GM21447 (cell line): ENCODE data around the gene EME2.

Experiments used
- ATAC-seq: cut with Tn5 transposase; IDR thresholded peaks from one replicate; pipeline ENCODE4 v1.9.1; 2021; ENCODE audit not compliant: unreplicated experiment

EME2 gene

DNA sequence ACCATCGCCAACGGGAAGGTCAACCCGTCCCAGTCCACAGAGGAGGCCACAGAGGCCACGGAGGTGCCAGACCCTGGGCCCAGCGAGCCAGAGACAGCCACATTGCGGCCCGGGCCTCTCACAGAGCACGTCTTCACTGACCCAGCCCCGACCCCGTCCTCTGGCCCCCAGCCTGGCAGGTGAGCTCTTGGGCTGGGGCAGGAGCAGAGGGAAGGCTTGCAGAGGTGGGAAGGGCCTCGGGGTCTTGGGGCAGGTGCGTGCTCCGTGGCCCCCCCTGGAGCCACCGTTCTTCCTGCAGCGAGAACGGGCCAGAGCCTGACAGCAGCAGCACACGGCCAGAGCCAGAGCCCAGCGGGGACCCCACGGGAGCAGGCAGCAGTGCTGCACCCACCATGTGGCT lies 6.4 kb upstream of the EME2 start:
- ATAC-seq = no peak

DNA sequence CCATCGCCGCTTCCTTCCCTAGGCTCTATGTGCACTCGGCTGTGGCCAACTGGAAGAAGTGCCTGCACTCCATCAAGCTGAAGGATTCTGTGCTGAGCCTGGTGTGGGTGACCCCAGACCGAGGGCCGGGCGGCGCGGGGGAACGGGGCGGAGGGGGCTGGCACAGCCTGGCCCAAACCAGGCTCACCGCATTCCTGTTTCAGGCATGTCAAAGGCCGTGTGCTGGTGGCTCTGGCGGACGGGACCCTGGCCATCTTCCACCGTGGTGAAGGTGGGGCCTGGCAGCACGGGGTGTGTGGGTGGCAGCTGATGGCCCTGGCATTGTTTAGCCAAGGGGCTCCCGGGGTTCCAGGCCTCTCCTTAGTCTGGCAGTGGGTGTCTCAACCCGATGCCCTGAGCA lies 5.9 kb upstream of the EME2 start:
- no peak for ATAC-seq

DNA sequence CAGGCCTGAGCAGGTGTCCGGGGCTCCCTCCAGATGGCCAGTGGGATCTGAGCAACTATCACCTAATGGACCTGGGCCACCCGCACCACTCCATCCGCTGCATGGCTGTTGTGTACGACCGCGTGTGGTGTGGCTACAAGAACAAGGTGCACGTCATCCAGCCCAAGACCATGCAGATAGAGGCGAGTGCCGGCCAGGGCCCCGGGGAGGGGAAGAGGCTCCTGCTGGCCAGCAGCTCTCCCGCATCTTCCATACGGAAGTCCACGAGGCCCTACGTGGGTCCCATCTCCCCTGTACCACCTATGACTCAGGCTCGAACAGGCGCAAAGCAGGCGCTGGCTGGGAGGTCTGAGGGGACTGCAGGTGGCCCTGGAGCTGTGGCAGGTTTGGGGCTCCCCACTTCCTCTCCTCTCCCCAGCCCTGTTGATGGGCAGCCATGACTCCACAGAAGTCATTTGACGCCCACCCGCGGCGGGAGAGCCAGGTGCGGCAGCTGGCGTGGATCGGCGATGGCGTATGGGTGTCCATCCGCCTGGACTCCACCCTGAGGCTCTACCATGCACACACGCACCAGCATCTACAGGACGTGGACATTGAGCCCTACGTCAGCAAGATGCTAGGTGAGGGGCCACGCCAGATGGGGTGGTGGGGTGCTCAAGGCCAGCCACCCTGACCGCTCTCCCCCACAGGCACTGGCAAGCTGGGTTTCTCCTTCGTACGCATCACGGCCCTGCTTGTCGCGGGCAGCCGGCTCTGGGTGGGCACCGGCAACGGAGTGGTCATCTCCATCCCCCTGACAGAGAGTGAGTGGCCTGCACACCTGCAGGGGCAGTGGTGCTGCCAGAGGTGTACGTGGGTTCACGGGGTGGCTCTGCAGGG lies 5.3 kb upstream of the EME2 start:
- no peak for ATAC-seq

DNA sequence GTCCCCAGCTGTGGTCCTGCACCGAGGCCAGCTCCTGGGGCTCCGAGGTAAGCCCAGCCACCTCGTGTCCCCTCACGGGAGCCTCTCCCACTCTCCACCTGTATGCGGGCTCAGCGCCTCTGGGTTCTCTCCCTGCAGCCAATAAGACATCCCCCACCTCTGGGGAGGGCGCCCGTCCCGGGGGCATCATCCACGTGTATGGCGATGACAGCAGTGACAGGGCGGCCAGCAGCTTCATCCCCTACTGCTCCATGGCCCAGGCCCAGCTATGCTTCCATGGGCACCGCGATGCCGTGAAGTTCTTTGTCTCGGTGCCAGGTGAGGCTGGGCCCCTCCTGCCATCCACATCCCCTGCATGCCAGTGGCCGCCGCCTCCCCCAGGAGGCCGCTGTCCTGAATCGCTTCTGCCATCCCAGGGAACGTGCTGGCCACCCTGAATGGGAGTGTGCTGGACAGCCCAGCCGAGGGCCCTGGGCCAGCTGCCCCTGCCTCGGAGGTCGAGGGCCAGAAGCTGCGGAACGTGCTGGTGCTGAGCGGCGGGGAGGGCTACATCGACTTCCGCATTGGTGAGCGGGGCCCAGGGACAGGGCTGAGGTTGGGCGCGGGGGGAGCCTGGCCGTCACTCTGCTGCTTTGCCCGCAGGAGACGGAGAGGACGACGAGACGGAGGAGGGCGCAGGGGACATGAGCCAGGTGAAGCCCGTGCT lies 4.4 kb upstream of the EME2 start:
- ATAC-seq = no peak

DNA sequence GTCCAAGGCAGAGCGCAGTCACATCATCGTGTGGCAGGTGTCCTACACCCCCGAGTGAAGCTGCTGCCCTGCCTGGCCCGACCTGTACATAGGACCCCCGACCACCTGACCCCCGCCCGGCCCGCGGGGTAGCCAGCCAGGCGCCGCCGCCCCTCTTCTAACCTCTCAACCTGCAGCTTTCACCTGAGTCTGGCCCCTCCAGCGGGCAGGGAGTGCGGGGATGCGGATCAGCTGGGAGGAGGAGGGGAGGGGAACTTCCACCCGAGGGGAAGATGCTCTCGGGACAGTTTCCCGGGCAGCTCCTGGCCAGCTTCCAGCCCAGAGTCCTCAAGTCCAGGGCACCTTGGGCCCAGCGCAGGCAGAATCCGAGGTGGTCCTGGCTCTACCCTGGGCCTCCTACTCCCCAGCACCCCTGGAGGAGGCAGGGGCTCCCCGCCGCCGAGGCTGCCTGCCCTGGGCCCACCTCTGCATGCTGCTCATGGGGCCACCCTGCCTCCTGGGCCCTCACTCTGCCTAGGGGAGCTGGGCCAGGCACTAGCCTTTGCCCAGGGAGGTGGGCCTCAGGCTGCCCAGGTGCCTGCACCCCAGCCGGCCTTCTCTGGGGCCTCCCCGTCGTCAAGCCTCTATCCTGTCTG lies 3.7 kb upstream of the EME2 start:
- ATAC-seq = no peak

DNA sequence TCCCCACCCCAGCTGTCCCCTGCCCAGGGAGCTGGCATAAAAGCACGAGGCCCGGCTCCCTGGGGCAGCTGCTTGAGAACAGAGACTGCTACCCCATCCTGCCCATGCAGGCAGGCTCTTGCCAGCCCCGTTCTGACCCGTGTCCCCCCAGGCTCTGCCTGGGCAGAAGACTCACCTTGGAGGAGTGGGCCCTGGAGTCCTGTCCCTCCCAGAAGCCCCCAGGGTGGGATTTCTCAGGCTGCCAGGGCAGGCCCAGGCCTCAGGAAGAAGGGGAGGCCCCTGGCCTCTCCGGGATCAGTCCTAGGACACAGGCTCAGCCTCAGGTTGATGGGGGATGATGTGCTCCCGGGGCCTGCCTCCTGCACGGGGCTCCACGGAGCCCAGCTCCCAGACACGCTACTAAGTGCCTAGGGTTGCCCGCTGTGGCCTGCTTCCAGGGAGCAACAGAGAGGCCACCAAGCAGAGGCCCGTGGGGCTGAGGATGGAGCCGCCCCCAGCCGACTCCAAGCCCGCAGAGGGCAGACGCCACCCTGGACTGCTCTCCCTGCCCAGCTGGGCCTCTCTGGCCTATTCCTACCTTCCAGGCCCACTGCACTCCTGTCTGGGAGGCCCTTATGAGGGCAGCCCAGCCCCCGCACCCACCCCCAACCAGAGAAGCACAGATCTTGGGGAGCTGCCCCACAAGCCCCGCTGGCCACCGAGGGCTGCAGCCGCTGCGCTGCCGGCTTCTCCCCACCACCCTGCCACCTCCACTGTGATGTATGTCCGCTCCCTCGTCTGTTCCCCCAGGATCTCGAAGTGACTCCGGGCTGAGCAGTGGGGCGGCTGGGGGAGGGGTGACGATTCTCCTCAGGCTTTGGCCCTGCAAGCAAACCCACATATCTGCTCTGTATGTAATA lies 3.0 kb upstream of the EME2 start:
- ATAC-seq = no peak

DNA sequence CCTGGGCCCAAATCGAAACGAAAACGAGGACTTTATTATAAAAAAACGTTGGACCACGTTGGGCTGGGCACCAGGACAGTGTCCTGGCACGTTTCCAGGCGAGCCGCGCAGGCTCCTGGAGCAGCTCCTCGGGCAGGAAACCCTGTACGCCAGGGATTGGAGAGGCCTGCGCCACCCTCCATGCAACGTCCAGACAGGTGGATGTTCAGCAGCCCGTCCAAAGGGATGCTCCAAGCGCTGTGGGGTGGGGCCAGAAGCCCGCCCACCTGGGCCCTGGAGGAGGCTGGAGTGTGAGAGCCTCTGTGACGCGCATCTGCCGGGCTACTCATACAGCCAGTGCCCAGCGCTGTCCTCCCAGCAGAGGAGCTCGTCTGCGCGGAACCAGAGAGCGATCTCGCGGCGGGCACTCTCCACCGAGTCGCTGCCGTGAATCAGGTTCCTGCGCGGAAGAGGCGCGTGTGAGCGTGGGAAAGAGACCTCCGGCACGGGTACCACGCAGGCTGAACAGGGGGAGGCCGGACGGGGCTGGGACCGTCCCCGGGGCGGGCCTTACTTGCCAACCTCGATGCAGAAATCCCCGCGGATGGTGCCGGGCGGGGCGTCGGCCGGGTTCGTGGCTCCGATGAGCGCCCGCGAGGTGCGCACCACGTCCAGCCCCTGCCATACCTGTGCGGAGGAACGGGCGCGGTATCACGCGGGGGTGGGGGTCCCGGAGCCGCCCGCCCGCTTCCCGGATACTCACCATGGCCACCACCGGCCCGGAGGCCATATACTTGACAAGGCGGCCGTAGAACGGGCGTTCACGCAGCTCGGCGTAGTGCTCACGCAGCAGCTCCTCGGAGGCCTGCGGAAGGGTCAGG lies 2.1 kb upstream of the EME2 start:
- no peak for ATAC-seq

DNA sequence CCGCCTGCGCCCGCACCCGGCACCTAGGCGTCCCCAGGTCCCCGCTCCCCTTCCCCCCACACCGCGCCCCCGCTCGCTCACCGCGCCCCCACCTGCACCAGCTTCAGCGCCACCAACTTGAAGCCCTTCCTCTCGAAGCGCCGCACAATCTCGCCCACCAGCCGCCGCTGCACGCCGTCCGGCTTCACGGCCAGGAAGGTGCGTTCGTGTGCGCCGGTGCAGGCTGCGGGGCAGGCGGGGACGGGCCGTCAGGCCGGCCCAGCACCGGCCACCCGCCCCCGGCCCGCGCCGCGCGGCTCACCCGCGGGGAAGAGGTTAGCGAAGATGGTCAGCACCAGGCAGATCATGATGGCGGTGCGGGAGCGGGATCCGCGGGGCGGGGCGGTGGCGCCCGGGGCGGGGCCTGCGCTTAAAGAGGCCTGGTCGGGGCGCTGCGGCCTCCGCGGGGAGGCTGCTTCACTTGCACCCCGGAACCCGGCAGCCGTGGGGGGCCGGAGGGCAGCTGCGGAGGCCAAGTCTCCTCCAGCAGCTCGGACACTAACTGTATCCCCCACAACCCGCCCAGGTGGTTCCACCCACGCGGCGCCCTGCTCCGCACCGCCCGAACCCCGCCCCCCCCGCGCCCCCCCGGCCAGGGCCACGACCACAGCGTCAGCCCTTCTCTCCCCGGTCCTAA lies 1.3 kb upstream of the EME2 start, which contains the start of gene NME3:
TSS of gene NME3 (minus strand) at position 356 of the 676 bp plus-strand sequence. CDS start at position 347, 9 bp downstream.
- no peak for ATAC-seq

DNA sequence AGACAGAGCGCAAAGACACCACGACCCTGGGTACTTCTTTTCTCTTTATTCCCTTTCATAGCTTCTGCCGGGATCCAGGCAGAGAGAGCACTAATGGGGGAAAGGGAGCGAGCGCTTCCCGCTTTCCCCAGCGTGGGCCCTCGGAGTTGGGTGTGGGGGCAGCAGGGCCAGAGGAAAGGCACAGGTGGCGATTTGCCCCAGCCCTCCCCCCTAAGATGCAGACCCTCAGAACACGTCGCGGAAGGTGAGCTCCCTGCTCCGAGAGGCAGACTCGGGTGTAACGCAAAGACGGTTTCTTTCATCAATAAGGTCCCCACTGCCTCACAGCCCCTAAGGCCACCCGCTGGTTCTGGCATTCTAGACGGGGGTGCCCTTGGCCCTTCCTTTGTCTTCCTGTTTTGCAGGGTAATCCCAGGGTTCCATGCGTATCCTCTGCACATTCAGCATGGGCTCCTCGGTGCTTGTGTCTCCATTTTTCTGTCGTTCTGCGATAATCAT lies 697 bp upstream of the EME2 start:
- no peak for ATAC-seq

DNA sequence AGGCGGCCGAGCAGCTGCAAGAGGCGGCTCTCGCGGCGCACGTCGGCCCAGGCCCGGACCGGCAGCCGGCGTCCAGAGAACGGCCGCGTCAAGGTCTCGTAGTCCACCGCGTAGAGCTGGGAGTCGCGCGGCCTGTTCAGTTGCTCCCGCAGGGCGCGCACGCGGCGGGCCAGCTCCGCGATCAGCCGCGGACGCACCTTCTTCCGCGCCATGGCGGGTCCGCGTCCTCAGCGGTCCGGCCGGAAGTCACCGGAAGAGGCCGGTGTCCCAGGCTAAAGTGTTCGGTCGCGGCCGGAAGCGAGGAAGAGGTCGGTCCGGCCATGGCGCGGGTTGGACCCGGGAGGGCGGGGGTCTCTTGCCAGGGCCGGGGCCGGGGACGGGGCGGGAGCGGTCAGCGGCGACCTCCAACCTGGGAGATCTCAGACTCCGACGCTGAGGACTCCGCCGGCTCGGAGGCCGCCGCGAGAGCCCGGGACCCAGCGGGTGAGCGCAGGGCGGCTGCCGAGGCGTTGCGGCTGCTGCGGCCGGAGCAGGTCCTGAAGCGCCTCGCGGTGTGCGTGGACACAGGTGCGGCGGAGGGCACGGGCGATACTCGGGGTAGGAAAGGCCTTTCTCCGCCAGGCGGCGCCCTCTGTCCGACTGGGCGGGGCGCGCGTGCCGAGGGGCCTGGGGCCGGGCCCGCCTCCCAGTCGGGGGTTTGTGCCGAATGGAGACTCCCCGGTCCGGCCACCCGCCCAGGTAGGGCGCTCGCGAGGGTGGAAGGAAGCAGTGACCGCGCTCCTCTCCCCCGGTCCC lies 495 bp downstream of the EME2 start, which contains the start of gene MRPS34:
TSS of gene MRPS34 (minus strand) at position 227 of the 795 bp plus-strand sequence. CDS start at position 212, 15 bp downstream.
- peak; percentile 33 for ATAC-seq

DNA sequence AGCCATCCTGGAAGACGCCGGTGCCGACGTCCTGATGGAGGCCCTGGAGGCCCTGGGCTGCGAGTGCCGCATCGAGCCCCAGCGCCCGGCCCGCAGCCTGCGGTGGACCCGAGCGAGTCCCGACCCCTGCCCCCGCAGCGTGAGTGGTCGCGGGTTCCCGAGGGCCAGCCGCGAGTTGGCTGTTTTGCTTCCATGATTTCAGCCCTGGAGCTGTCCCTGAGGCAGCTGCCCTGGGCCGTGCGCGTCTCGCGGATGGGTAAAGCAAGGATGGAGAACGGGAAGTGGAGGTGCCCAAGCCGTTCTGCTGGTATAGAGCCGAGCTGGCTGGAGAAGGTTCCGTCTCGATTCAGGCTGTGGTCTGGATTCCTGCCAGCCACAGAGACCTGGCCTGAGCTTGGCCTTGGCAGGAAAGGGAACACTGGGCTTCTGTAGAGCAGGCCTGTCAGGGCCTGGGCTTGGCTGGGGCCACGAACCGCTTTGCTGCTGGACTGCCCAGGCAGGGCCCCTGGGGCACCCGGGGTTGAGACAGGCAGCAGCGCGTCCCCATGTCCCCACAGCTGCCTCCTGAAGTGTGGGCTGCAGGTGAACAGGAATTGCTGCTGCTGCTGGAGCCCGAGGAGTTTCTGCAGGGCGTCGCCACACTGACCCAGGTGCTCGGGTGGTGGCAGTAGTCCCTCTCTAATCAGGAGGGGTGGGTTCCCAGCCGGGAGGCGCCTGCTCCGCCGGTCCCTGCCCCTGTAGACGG lies 1.3 kb downstream of the EME2 start:
- ATAC-seq = no peak

DNA sequence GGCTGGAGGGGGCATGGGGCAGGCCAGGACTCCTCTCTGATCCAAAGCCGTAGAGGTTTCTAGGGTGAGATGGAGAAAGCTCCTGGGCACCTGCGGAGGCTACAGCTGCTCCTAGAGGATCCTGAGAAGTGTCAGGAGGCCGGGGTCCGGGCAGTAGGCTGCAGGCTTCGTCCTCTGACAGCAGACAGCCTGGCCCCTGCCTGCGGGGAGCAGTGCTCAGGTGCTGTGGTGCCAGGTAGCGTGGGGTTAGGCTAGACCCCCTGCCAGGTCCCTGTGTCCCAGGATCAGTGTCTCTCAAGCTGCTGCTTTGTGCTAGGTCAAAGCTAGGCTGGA lies 1.8 kb downstream of the EME2 start:
- ATAC-seq = no peak

DNA sequence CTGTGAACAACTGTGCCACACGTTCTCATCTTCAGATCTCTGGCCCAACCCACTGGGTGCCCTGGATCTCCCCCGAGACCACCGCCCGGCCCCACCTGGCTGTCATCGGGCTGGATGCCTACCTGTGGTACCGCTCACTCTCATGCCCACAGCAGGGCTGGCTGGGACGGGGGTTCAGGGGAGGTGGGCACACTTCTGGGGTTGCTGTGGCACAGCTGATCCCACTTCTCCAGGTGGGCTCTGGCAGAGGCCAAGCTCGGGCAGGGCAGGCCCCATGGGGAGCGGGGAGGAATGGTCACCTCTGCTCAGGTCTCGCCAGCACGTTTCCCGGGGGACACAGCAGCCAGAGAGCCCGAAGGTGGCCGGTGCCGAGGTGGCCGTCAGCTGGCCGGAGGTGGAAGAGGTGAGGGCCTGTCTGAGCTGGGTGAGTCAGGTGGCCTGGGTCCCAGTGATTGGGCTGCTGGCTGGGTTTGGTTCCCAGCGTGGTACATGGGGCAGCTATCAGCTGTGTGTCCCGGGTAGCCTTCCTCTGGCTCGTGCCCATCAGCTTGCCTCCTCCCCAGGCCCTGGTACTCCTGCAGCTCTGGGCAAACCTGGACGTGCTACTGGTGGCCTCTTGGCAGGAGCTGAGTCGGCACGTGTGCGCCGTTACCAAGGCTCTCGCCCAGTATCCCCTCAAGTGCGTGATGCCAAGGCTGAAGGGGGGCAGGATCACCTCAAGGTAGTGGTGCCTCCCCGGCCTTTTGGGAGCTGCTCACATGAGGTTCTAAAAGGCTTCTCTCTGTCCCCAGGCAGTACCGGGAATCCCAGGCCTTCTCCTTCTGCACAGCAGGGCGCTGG lies 2.6 kb downstream of the EME2 start:
- ATAC-seq = no peak

DNA sequence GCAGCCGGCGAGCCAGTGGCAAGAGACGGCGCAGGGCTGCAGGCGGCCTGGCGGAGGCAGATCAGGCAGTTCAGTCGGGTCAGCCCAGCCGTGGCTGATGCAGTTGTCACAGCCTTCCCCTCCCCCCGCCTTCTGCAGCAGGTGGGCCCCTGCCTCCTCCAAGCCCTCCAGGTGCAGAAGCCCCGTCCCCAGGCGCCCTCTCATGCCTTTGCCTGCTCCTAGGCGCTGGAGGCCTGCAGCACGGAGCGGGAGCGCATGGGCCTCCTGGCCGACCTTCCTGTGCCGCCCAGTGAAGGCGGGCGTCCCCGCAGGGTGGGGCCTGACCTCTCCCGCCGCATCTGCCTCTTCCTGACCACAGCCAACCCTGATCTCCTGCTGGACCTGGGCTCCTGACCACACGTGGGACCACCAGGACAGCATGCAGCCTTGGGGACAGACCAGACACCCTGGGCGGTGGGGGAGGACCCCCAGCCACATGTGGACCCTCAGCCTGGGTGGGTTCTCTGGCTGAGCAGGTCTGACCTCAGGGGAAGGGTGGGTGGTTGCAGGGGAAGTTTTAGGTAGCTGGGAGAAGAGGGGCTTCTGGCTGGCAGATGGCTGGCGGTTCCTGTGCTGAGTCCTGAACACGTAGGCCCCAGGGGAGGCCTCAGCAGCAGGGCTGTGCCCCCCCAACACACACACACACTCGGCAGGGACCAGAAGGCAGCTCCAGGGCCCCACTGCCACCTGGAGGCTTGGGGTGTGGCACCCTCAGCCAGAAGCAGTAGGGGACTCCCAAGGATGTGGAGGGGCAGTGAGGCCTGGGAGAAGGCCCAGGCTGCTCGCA lies 3.4 kb downstream of the EME2 start:
- ATAC-seq = no peak

DNA sequence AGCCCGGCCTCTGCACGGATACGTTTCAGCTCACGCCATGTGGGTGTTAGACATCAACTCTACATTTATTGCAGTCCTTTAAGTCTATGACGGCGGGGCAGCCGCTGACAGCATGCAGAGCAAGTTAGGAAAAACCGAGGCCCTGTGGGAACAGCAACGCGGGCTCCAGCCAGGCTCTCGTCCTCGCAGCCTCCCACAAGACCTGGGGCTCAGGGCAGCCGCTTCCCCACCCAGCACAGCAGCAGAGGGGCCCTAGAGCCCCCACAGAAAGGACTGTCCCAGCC lies 4.0 kb downstream of the EME2 start:
- no peak for ATAC-seq

DNA sequence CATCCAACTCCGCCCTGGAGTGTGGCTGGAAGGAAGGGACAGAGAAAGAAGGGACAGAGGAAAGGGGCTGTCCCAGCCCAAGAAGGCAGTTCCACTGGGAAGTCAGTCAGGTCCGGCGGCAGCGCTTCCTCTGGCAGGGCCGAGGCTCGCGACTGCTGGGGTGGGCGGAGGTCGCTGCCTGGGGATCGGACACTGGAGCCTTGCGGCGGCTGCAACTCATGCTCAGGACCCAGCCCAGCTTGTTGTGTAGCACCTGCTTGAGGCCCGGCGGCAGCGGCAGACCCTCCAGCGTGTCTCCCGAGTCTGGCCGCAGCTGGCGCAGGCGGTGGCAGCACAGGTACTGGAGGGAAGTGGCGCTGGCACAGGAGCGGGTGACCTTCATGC lies 4.4 kb downstream of the EME2 start:
- no peak for ATAC-seq
